GM20000 (cell line): ENCODE data around the gene MCL1.
"Not testable (repeated sequence)": the region's sequence is repeated elsewhere in the genome, so short reads cannot be mapped to it uniquely, and the experiment has no call there.

Experiments used
- DNase-seq: peaks from one replicate; pipeline ENCODE4 v3.0.0; 2012; ENCODE audit warnings: low spot score
- CTCF ChIP-seq: IDR thresholded peaks from 2 replicates; pipeline ENCODE4 v1.5.1; 2012; ENCODE audit warnings: mild to moderate bottlenecking, control low read depth; ENCODE audit errors: extremely low read depth, missing control alignments

Gene MCL1

GRCh38 chr1:150576794-150577556 lies 2.4 kb downstream of the MCL1 start:
- DNase-seq, result no peak
- no peak for TF ChIP-seq CTCF

- no peak for TF ChIP-seq CTCF
- no peak for DNase-seq
Measured at GRCh38 chr1:150576367-150576711, 3.1 kb downstream of the MCL1 start.

- DNase-seq, result no peak
- no peak for TF ChIP-seq CTCF
Measured at GRCh38 chr1:150575518-150576366, 3.7 kb downstream of the MCL1 start.

- no peak for DNase-seq
- TF ChIP-seq CTCF, result no peak
Measured at GRCh38 chr1:150575072-150575489, 4.3 kb downstream of the MCL1 start.

GRCh38 chr1:150574260-150575071 lies 4.9 kb downstream of the MCL1 start:
- no peak for TF ChIP-seq CTCF
- no peak for DNase-seq

- not testable (repeated sequence) for DNase-seq
Measured at GRCh38 chr1:150573648-150574071, 5.8 kb downstream of the MCL1 start.

GRCh38 chr1:150572918-150573647 lies 6.3 kb downstream of the MCL1 start:
- DNase-seq, result no peak
- TF ChIP-seq CTCF, result no peak
